GM10266 (cell line): Measurements from ENCODE around the gene NTMT1.

Experiments
- DNase-seq: peaks from one replicate; pipeline ENCODE4 v3.0.0; 2012; ENCODE audit errors: extremely low spot score
- TF ChIP-seq, protein P1 (sequence below): IDR thresholded peaks from 2 replicates; pipeline ENCODE4 v1.5.1; 2012; ENCODE audit warnings: mild to moderate bottlenecking, low read depth; ENCODE audit not compliant: control insufficient read depth, insufficient read depth; ENCODE audit errors: missing control alignments

The NTMT1 gene

DNA sequence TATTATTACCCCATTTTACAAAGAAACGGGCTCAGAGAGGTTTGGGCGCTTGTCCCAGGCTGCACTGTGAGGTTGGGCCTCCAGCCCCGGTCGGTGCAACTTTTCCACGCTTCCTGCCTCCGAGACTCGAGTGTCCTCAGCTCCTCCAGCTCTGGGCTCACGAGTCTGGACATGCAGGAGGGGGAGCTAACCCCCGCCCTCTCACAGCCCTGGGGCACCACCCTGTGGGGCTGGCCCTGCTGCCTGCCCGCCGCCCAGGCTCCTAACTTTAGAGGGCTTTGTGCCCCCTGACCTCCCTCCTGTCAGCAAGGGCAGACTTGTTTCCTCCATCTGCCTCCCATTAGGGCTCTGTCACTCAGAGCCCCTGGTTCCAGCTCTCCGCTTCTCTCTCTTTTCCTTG lies 20.3 kb downstream of the NTMT1 start:
- no peak for DNase-seq
- TF ChIP-seq, protein P1, sequence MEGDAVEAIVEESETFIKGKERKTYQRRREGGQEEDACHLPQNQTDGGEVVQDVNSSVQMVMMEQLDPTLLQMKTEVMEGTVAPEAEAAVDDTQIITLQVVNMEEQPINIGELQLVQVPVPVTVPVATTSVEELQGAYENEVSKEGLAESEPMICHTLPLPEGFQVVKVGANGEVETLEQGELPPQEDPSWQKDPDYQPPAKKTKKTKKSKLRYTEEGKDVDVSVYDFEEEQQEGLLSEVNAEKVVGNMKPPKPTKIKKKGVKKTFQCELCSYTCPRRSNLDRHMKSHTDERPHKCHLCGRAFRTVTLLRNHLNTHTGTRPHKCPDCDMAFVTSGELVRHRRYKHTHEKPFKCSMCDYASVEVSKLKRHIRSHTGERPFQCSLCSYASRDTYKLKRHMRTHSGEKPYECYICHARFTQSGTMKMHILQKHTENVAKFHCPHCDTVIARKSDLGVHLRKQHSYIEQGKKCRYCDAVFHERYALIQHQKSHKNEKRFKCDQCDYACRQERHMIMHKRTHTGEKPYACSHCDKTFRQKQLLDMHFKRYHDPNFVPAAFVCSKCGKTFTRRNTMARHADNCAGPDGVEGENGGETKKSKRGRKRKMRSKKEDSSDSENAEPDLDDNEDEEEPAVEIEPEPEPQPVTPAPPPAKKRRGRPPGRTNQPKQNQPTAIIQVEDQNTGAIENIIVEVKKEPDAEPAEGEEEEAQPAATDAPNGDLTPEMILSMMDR = no peak

DNA sequence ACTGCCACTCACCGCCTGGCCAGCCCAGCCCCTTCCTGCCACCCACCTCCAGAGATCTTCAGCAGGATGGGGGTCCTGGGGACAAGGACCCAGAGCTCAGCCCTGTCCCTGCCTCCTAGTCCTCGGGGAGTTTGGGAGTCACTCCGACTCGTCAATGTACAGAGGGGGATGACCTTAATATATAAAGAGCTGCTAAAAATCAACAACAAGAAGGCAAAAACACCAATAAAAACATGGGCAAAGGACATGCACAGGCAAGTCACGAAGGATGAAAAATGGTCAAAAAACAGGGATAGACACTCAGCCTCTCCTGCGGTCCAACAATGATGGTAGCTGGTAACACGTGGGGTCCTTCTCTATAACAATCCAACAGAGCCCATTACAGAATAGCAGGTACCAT lies 20.7 kb downstream of the NTMT1 start:
- DNase-seq = no peak
- TF ChIP-seq, protein P1 = no peak

DNA sequence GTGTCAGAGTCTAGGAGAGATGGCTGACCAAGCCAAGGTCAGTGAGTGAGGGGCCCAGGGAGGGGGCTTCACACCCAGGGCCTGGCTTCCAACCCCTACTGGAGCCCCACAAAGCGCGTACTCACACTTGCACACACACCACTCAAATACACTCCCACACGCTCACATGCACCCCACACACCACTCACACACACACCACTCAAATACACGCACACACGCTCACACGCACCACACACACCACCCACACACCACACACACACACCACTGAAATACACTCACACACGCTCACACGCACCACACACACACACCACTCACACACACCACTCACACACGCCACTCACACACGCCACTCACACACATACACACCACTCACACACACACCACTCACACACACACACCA lies 21.7 kb downstream of the NTMT1 start:
- TF ChIP-seq, protein P1 = no peak
- no peak for DNase-seq

DNA sequence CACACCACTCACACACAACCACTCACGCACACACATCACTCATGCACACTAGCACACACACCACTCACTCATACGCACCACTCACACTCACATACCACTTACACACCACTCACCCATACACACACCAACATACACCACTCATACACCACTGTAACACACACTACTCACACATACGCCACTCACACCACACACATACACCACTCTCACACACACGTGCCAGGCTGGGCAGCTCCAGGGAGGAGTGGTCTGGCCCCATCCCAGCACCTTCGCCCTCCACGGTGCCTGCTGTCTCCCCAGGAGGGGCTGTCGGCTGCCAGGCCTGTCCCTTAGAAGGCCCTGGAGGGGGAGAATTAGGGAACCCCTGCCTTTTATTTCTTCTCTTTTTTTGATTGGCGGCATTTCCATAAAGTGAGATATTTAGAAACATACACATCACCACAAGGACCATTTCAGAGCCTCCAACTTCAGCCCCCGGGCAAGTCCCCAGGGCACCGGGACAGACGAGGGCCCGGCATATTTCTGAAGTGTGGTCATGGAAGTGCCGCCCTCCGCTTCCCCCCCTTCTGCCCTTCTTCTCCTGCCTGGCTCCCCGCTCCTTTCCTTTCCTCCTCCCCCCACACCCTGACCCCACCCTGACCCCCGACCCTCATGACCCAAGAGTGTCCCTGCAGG lies 22.3 kb downstream of the NTMT1 start:
- no peak for DNase-seq
- TF ChIP-seq, protein P1 = no peak

DNA sequence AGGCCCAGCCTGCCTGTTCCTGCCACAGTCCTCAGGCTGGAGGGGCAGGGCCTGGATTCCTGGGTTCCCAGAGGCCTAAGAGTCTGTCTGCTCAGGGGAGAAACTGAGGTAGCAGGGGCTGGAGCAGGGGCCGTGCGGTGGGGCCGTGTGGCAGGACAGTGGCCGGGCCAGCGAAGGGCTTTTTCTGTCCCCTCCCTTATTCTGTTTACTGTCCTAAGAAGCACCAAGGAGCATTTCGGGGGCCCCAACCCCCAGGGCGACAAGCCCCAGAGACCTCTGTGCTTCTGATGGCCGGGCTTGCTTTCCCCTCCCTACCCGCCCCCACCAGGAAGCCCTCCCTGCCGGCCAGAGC lies 22.8 kb downstream of the NTMT1 start:
- TF ChIP-seq, protein P1 = no peak
- DNase-seq = no peak

DNA sequence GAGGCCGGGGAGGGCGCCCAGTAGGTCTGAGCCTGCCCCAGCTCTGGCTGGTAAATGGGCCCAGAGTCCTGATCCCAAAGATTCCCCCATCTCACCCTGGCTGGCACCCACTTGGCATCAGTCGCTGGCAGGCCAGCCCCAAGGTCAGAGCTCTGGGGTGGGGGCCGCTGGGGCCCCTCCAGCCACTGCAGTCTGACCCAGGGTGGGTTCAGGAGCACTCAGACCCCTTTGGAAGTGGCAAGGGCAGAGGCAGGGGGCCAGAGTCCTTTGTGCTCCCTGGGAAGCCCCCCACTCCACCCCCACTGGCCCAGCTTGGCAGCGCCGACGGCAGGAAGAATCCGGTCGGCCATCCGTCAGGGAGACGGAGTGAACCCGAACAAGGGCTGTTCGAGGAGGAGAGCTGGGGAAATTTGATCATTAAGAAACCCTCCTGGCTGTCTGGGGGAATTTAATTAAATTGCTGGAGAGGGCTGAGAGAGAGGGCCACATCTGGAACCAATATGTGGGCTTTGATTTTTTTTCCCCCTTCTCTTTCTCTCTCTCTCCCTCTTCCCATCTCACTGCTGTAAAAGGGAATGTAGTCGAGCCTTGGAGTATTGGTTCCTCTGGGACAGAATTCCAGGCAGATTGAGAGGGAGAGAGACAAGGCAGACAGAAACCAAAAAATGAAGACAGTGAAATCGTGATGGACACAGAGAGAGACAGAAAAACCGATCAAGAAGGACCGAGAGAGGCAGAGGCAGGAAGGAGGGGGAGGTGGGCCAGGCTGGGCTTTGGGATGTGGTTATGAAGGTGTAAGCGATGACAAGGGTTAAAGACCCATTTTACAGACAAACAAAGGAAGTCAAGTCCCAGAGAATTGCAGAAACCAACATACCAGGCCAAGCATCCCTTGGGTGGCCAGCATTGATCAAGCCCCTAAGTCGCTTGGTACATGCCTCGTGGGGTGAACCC lies 24.0 kb downstream of the NTMT1 start:
- TF ChIP-seq, protein P1 = no peak
- no peak for DNase-seq

DNA sequence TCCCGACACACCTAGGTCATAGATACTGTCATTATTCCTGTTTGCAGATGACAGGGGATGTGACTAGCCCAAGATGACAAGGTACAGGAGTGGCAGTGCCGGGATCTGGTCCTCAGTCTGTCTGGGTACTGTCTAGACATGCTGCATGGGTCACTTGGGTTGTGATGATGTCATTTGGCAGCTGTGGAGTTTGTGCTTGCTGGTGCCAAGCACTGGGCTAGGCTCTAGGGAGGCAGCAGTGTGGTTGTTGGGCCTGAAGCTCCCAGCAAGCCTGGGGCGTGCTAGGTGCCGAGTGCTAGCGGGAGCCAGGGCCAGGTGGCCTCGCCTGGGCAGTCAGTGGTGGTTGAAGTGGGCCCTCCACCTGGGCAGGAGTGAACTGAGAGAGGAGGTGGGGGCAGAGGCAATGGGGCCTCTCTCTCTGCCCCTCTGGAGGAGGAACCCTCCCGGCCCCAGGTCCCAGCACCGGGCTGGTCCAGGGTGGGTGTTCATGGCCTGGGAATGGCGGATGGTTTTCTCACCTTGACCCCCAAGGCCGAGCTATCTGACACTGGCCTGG lies 24.8 kb downstream of the NTMT1 start:
- TF ChIP-seq, protein P1 = no peak
- no peak for DNase-seq
